ENCODE results near the gene TBC1D22A. TPM values are rescaled to one million over a fixed set of nuclear protein-coding genes. Genes with fewer than 3 reads are reported as not detected.

Gene TBC1D22A
- total RNA-seq, 6 experiments from 2014 or later = 20.4 to 24.1 (median 22.2) TPM

DNA sequence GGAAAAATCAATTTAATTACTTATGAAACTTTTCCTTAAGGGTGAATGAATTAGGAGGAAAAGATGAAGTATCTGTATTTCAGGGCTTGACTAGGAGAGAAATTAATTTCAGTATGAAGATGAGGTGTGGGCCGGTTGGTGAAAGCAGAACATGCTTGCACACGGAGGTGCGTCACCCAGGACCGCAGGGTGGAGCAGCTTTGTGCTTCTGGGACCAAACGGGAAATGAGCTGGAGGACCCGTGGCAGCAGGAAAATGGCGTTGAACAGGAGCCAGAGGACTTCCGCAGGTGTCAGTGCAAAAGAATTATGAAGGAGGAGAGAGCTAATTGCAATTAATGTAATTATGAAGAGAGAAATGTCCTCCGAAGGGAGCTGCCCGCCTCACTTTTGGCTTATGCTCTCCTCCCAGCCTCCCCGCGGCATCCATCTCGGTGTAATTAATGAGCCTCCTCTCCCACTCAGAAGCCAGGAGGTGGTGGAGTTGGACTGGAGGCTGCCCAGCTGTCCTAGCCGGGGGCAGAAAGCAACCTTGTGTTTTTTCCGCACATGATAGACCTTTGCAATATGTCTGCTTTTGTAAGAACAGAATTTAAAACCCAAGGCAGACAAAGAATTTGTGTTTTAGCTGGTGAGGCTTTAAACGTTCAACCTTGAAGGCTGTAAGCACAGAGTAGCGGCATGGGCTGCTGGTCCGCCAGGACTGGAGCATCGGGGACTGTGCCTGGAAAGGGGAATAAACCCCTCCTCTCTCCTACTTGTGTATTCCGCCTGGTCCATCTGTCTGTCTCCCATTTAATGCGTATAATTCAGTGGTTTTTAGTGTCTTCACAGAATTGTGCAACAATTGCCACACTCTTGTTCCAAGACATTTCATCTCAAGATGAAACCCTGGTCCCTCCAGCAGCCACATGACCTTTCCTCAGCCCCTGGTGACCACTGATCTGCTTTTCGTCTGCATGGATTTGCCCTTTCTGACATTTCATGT lies 180.6 kb downstream of the TBC1D22A start:
- no peak overlapping the region for H3K4me3 Mint-ChIP-seq

DNA sequence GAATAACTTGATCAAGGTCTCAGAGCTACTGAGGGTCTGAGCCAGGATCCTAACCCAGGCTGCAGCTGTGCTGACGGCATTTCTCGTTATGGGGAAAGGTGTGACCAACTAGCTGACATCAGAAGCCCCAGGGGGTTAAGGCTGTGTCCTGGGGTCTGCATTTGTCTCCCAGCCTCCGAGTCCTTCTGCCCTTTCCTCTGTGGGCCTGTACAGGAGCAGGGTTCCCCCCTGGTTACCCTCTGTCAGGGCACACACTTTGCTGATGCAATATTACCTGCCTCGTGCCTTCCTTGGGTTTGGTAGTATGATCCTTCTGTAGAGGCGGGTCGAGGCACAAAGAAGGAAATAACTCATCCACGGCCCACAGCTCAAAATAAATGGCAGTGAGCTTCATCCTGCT lies 183.0 kb downstream of the TBC1D22A start:
- Mint-ChIP-seq H3K4me3 (no peak overlapping the region), H3K4me1 (ENCODE audit: low read depth) (no peaks in the 10 kb centered on the region), H3K27me3 (ENCODE audit: insufficient read depth) (no peaks in the 10 kb centered on the region; the same call in 1 of the 2 replicates), H3K27ac (no peak overlapping the region), H3K36me3 (ENCODE audit: low read depth) (peaks cover 25% of the 10 kb centered on the region), H3K9me3 (no peaks in the 10 kb centered on the region)
- DNase-seq = no peak
- TF ChIP-seq, protein P1, sequence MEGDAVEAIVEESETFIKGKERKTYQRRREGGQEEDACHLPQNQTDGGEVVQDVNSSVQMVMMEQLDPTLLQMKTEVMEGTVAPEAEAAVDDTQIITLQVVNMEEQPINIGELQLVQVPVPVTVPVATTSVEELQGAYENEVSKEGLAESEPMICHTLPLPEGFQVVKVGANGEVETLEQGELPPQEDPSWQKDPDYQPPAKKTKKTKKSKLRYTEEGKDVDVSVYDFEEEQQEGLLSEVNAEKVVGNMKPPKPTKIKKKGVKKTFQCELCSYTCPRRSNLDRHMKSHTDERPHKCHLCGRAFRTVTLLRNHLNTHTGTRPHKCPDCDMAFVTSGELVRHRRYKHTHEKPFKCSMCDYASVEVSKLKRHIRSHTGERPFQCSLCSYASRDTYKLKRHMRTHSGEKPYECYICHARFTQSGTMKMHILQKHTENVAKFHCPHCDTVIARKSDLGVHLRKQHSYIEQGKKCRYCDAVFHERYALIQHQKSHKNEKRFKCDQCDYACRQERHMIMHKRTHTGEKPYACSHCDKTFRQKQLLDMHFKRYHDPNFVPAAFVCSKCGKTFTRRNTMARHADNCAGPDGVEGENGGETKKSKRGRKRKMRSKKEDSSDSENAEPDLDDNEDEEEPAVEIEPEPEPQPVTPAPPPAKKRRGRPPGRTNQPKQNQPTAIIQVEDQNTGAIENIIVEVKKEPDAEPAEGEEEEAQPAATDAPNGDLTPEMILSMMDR (IDR thresholded peaks at IDR 0.05) = no peak

More for the DNA sequence above, 180.6 kb downstream of the TBC1D22A start:
- DNase-seq = no peak
- TF ChIP-seq, protein P1 (IDR thresholded peaks at IDR 0.05) = no peak
- Mint-ChIP-seq H3K9me3 (no peaks in the 10 kb centered on the region), H3K4me1 (ENCODE audit: low read depth) (no peaks in the 10 kb centered on the region), H3K27ac (no peak overlapping the region), H3K27me3 (ENCODE audit: insufficient read depth) (no peaks in the 10 kb centered on the region; the same call in 1 of the 2 replicates), H3K36me3 (ENCODE audit: low read depth) (0 out of 2 replicates have a peak, but pooled peaks cover 17% of the 10 kb centered on the region)

DNA sequence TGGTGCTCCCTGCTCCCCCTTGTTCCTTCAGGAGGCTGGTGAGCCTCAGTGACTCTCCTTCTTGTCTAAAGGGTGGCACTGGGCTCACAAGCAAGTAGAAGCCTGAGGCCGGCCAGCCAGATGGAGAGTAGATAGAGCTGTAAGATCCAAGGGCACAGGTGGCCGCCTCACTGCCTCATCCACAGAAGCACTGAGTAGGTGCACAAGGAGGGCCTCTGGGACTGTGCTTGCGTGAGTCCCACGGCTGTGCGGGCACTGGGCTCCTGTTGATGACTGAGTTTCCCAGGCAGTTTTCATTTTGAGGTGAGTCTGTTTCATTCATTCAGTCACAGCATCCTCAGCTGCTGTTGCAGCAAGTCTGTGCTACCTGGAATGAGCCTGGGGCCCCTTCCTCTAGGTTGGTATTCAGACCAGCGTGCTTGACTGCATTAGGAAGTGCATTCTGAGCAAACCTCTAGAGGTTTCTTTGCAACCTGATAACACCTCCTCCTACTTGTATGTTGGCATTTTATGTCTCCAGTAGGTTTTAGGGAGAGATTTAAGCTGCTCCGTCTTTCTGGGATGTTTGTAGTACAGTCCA lies 184.0 kb downstream of the TBC1D22A start:
- no peak for DNase-seq
- H3K27me3 Mint-ChIP-seq (ENCODE audit: insufficient read depth) = no peaks in the 10 kb centered on the region; the same call in 1 of the 2 replicates
- TF ChIP-seq, protein P1 (IDR thresholded peaks at IDR 0.05) = no peak
- peaks cover 26% of the 10 kb centered on the region for H3K36me3 Mint-ChIP-seq (ENCODE audit: low read depth)
- H3K9me3 Mint-ChIP-seq = no peaks in the 10 kb centered on the region
- no peak overlapping the region for H3K27ac Mint-ChIP-seq
- no peaks in the 10 kb centered on the region for H3K4me1 Mint-ChIP-seq (ENCODE audit: low read depth)
- no peak overlapping the region for H3K4me3 Mint-ChIP-seq

DNA sequence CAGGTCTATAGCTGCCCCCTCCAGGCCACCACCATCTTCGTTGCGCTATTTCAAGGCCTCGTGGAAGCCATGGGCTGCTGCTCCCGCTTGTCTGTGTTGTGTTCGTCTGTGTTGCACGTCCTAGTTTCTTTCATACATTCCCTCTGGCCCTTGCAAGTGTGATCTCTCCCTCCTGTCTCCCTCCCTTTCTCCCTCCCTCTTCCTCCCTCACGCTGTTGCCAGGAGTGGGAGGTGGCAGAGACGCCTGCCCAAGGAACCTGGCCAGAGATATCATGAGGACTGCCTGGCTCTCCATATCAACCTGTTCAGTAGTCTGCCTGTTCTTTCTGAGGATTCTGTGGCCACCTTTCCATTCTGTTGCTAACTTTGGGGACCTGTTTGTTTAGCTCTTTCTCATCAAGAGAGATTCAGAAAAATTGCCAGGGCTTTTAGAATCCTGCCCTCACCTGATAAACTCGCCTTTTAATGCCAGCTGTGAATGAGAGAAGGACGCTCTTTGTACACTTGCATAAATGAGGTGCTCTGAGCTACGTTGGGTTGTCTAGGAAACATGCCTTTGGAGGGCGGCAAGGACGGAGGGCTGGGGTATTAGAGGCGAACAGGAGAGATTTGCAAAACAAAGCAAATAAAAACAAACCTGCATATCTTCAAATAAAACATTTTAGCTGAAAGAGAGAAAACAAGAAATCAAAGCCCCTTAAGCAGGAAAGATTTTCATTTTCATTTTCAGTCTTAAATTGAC lies 185.2 kb downstream of the TBC1D22A start:
- H3K27ac Mint-ChIP-seq = no peak overlapping the region
- no peaks in the 10 kb centered on the region for H3K9me3 Mint-ChIP-seq
- peaks cover 26% of the 10 kb centered on the region for H3K36me3 Mint-ChIP-seq (ENCODE audit: low read depth)
- H3K4me1 Mint-ChIP-seq (ENCODE audit: low read depth) = no peaks in the 10 kb centered on the region
- H3K4me3 Mint-ChIP-seq = no peak overlapping the region
- no peak for DNase-seq
- H3K27me3 Mint-ChIP-seq (ENCODE audit: insufficient read depth) = no peaks in the 10 kb centered on the region; the same call in 1 of the 2 replicates
- TF ChIP-seq, protein P1 (IDR thresholded peaks at IDR 0.05) = no peak

DNA sequence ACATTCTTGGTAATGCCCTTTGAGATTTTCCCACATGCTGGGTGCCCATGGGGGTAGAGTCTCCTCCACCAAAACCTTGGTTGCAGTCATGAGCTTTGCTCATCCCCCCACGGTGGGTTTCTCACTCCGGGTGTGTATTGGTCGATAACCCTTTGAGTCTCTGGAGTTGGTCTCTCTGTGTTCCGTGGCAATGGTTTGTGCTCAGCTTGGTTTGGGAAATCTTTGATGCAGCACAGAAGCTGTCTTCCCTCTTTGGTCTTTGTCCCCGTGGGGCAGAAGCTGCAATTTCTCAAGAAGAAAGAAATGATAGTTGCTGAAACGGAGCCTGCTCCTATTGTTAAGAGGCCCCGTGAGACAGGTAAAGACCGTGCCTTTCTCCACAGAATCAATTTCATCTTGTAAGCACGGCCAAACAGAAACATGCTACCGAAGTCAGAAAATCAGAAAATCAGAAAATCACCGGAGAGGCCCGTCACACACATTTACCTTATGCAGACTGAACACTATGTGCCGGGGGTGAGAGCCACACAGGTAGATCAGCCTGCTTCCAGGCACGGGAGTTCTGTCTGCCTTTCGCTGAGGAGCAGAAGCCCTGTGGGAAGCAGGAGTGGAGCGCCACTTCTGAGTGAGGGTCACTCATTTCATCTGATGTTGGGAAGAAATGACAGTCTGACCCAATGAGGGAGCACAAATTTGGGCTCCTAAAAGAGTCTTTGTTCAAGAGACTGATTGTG lies 186.1 kb downstream of the TBC1D22A start:
- Mint-ChIP-seq H3K36me3 (ENCODE audit: low read depth) (peaks cover 24% of the 10 kb centered on the region), H3K27ac (no peak overlapping the region), H3K4me3 (no peak overlapping the region), H3K27me3 (ENCODE audit: insufficient read depth) (no peaks in the 10 kb centered on the region; the same call in 1 of the 2 replicates), H3K4me1 (ENCODE audit: low read depth) (no peaks in the 10 kb centered on the region), H3K9me3 (no peaks in the 10 kb centered on the region)
- DNase-seq = no peak
- TF ChIP-seq, protein P1 (IDR thresholded peaks at IDR 0.05) = no peak

All from HFFc6 (cell line).